ENCODE measurements around the gene PSAT1.

Gene PSAT1

DNA sequence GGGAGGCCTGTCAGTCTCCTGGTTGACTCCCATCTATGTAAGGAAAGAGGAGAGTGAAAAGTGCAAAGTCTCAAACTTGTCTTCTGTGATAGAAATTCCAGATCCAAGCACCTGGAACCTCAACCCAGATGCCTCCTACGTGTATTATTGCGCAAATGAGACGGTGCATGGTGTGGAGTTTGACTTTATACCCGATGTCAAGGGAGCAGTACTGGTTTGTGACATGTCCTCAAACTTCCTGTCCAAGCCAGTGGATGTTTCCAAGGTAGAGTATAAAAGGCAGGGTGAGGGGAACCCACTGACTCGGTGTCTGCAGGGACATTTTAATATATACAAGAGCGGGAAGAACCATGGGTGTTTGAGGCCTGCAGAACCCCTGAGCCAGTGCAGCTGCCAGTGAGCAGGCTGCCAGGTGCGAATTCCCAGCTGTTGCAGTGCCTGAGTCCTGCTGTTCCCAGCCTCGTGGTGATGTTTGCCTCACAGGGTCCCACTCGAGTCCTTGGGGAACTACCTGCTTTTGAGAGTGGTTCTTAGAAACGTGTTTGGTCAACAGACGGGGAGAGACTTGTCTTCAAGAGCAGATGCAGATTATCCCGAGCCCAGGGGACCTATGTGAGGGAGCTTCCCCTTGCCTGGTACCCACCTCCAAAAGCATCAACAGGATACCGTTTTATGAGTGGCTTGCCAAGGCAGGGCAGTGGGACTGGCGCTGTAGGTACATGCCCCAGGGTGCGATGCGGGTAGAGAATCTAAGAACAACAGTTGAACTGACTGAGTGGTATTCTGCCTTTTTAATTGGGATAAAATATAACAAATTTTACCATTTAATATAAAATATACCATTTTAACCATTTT is 9.5 kb downstream of the PSAT1 start:
- no peak for DNase-seq (ENCODE audit: low read depth)
- TF ChIP-seq, protein P1, sequence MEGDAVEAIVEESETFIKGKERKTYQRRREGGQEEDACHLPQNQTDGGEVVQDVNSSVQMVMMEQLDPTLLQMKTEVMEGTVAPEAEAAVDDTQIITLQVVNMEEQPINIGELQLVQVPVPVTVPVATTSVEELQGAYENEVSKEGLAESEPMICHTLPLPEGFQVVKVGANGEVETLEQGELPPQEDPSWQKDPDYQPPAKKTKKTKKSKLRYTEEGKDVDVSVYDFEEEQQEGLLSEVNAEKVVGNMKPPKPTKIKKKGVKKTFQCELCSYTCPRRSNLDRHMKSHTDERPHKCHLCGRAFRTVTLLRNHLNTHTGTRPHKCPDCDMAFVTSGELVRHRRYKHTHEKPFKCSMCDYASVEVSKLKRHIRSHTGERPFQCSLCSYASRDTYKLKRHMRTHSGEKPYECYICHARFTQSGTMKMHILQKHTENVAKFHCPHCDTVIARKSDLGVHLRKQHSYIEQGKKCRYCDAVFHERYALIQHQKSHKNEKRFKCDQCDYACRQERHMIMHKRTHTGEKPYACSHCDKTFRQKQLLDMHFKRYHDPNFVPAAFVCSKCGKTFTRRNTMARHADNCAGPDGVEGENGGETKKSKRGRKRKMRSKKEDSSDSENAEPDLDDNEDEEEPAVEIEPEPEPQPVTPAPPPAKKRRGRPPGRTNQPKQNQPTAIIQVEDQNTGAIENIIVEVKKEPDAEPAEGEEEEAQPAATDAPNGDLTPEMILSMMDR (IDR thresholded peaks at IDR 0.05; ENCODE audit: control insufficient read depth, insufficient read depth, low read depth, low read length, missing control alignments) = no peak
- no peak overlapping the region for H3K4me3 ChIP-seq (ENCODE audit: control insufficient read depth, low read depth, low read length)

DNA sequence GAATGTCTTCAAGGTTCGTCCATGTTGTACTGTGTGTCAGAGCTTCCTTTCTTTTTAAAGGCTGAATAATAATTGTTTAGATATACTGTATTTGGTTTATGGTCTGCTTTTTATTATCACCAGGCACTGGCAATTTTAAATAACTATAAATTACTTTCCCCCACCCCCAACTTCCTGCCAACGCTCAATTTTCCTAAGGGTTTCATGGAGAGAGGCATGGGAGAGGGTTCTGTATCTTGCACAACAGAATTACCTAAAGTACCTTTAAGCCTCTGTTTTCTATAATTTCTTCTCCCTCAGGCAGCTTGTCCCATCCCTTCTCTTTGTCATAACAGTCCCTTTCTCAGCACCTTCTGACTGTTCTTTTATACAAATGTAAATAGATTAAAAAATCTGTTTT is 10.4 kb downstream of the PSAT1 start:
- TF ChIP-seq, protein P1 (IDR thresholded peaks at IDR 0.05; ENCODE audit: control insufficient read depth, insufficient read depth, low read depth, low read length, missing control alignments) = no peak
- H3K4me3 ChIP-seq (ENCODE audit: control insufficient read depth, low read depth, low read length) = no peak overlapping the region
- DNase-seq (ENCODE audit: low read depth) = no peak

DNA sequence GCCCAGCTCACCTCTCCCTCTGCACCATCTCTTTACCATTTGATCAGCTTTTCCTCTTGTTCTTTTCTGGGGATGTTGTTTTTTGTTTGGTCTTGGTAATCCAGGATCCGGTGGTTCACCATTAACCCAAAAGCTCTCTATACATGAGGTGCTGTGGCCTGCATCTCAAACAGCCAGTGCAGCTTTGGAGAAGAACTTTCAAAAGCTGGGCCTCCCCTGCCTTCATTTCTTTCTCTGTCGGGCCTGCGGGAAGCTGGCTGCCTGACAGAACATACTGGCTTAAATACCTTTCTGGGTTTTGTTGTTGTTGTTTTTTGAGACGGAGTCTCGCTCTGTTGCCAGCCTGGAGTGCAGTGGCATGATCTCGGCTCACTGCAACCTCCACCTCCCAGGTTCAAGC is 12.1 kb downstream of the PSAT1 start:
- TF ChIP-seq, protein P1 (IDR thresholded peaks at IDR 0.05; ENCODE audit: control insufficient read depth, insufficient read depth, low read depth, low read length, missing control alignments) = no peak
- no peak overlapping the region for H3K4me3 ChIP-seq (ENCODE audit: control insufficient read depth, low read depth, low read length)
- no peak for DNase-seq (ENCODE audit: low read depth)

DNA sequence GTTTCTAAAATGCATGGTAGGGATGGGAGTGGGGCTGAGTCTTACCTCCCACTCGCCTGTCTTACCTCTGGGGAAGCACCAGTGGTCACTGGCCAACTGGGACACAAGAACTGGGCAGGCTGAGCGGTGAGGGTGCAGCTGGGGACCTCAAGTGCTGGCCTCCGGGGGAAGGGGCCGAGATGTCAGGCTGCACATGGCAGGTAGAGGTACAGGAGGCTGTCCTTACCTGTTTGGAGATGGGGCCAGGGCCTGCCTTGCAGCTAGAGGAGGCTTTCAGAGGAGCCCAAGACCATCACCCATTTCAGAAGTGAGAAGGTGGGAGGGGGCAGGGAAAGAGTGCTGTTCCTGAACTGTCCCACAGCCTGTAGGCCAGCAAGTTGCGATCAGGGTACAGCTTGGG is 14.2 kb downstream of the PSAT1 start:
- no peak for DNase-seq (ENCODE audit: low read depth)
- TF ChIP-seq, protein P1 (IDR thresholded peaks at IDR 0.05; ENCODE audit: control insufficient read depth, insufficient read depth, low read depth, low read length, missing control alignments) = no peak
- no peak overlapping the region for H3K4me3 ChIP-seq (ENCODE audit: control insufficient read depth, low read depth, low read length)

DNA sequence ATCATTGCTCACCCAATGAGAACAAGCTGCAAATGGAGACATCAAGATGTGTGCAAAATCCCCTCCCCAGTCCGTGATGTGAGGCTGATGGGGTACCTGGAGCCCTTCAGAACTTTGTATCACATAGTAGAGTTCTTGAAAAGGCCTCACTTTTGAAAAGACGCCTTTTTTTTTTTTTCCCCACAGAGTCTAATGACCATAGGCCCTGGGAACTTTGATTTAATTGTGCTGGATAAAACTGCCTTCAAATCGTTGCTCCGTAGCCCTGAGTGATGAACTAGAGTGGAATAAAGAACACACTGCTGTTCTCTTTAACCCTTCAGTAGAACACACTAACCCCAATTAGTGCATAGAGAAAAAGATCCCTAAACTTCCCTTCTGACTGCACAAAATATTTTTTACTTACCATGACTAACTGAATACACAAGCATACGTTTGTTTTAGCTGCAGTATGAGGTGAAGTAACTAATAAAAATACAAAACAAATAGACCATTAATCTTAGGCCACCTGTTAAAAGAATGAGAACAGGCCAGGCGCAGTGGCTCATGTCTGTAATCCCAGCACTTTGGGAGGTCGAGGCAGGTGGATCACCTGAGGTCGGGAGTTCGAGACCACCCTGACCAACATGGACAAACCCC is 15.1 kb downstream of the PSAT1 start:
- no peak for DNase-seq (ENCODE audit: low read depth)
- H3K4me3 ChIP-seq (ENCODE audit: control insufficient read depth, low read depth, low read length) = no peak overlapping the region
- TF ChIP-seq, protein P1 (IDR thresholded peaks at IDR 0.05; ENCODE audit: control insufficient read depth, insufficient read depth, low read depth, low read length, missing control alignments) = no peak

DNA sequence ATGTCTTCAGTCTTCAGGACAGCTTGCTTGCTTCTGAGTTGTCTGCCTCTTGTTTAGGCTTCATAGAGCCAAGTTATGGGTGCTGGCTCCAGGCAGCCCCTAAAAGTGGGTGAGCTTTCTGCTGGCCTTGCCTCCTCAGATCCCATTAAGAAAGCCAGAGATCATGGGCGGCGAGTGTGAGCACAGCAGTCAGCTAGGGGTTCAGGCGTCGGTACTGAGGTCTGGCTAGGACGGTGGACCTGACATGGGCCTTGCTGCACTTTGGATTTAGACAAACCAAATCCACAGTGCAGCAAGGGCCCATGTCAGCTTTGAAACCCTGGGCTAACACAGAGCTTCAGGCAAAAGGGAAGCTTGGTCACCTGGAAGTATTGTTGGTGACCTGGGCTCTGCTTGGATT is 17.6 kb downstream of the PSAT1 start:
- TF ChIP-seq, protein P1 (IDR thresholded peaks at IDR 0.05; ENCODE audit: control insufficient read depth, insufficient read depth, low read depth, low read length, missing control alignments) = no peak
- no peak overlapping the region for H3K4me3 ChIP-seq (ENCODE audit: control insufficient read depth, low read depth, low read length)
- no peak for DNase-seq (ENCODE audit: low read depth)

Data from AG09309 (cell line).